ENCODE results near the gene PELI2. TPM values are rescaled to one million over a fixed set of nuclear protein-coding genes. Genes with fewer than 3 reads are reported as not detected.

Gene PELI2
- total RNA-seq, 2 experiments from 2014 or later, result 6.2 to 7.8 TPM

DNA sequence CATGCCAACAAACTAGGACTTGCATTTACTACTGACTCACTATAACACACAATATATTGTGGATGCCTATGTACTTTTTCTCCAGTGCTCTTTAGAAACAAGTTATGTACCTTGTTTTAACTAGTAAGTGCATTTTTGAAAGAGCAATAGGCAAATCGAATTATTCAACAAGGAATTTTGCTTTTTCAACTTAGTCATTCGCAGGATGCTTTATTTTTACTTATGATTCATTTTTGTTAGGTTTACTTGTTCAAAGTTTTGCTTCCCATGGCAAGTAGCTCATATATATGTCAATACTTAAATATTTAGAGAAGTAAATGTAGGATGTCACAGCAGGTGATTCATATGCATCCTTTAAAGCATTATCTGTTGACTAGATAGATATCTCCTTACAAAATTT lies 149.8 kb downstream of the PELI2 start:
- H3K4me1 Mint-ChIP-seq (ENCODE audit: low read depth), result no peaks in the 10 kb centered on the region
- H3K27ac Mint-ChIP-seq, result no peak overlapping the region
- H3K27me3 Mint-ChIP-seq (ENCODE audit: low read depth), result no peaks in the 10 kb centered on the region
- intact Hi-C loops (cut with micrococcal nuclease), result no loop called here
- no peak for DNase-seq
- H3K36me3 Mint-ChIP-seq (ENCODE audit: low read depth), result no peaks in the 10 kb centered on the region
- CTCF ChIA-PET, result no interaction called here
- H3K9me3 Mint-ChIP-seq, result no peaks in the 10 kb centered on the region
- H3K4me3 Mint-ChIP-seq, result no peak overlapping the region

DNA sequence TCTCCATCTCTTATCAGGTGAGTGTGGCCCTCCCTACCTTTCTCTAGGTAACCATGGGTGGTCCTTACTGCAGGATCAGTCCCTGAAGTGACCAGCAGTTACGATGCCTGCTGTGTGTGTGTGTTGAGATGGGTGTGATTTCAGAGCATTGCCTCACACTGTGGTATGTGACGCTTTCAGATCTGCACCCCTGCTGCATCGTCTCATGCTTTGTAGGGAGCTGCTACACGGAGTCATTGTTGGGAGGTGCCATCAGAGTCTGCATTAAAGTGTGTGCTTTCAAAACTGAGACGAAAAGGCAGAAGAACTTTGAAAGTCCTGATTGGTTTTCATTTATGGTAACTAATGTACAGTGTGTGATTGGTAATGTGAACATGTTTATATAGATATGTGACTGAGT lies 150.5 kb downstream of the PELI2 start:
- Mint-ChIP-seq H3K36me3 (ENCODE audit: low read depth) (no peaks in the 10 kb centered on the region), H3K9me3 (no peaks in the 10 kb centered on the region), H3K4me1 (ENCODE audit: low read depth) (no peaks in the 10 kb centered on the region), H3K27ac (no peak overlapping the region), H3K4me3 (no peak overlapping the region), H3K27me3 (ENCODE audit: low read depth) (no peaks in the 10 kb centered on the region)
- DNase-seq, result no peak
- intact Hi-C loops (cut with micrococcal nuclease), result no loop called here
- CTCF ChIA-PET, result no interaction called here

DNA sequence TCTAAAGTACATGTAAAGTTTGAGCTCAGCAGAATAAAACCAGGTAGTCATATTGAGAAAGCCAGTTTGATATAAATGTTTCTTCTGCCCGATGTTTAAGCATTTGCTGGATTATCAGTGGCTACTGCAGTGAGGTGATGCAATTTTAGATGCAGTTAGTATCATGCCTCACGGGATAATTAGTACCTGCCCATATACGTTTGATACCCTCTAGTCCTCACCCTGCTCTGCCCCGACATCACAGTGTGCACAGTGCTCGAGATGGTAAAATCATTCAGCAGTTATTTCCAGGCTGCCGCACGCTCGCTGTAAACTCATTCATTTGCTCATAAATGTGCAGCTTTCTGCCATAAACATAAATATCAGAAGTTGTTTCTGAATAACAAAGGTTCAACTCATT lies 152.7 kb downstream of the PELI2 start:
- H3K27ac Mint-ChIP-seq, result no peak overlapping the region
- H3K27me3 Mint-ChIP-seq (ENCODE audit: low read depth), result no peaks in the 10 kb centered on the region
- no peaks in the 10 kb centered on the region for H3K4me1 Mint-ChIP-seq (ENCODE audit: low read depth)
- CTCF ChIA-PET, result no interaction called here
- H3K36me3 Mint-ChIP-seq (ENCODE audit: low read depth), result no peaks in the 10 kb centered on the region
- no peaks in the 10 kb centered on the region for H3K9me3 Mint-ChIP-seq
- H3K4me3 Mint-ChIP-seq, result no peak overlapping the region
- no peak for DNase-seq
- intact Hi-C loops (cut with micrococcal nuclease), result no loop called here

DNA sequence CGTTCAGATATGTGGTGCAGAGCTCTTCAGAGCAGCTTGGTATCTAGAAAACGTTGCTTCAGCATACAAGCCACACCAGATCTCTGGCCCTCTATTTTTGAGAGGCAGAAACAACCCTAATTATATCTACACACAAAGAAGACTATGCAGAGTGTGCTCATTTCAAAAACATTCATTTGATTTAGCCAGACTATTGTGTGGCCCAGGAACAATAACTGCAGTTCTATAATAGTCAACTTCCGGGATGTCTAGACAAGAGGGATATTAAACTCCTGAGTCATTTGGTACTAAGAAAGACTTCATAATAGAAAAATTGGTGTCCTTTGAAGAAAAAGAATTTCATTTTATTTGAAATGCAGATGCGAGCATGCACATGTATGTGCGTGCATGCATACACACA lies 153.8 kb downstream of the PELI2 start:
- Mint-ChIP-seq H3K9me3 (no peaks in the 10 kb centered on the region), H3K27ac (no peak overlapping the region), H3K4me1 (ENCODE audit: low read depth) (no peaks in the 10 kb centered on the region), H3K27me3 (ENCODE audit: low read depth) (no peaks in the 10 kb centered on the region), H3K36me3 (ENCODE audit: low read depth) (no peaks in the 10 kb centered on the region), H3K4me3 (no peak overlapping the region)
- CTCF ChIA-PET, result no interaction called here
- no peak for DNase-seq
- intact Hi-C loops (cut with micrococcal nuclease), result no loop called here

DNA sequence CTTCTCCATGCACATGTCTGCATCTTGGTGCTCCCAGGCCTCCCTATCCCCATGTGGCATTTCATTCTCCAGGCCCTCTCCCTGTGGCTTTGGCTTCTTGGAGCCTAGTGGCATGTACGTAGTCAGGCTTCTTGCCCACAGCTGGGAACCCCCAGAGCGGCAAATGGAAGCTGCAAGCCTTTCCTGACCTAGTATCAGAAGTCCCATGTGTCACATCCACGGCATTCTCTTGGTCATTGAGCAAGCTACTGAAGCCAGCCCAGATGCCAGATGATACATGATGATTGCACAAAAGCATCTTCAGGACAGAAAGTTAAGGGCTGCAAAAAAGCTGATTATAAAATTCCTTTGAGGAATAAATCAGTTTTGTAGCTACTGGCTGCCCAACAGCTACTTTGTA lies 154.9 kb downstream of the PELI2 start:
- CTCF ChIA-PET, result no interaction called here
- H3K4me3 Mint-ChIP-seq, result no peak overlapping the region
- no peaks in the 10 kb centered on the region for H3K36me3 Mint-ChIP-seq (ENCODE audit: low read depth)
- intact Hi-C loops (cut with micrococcal nuclease), result no loop called here
- H3K27me3 Mint-ChIP-seq (ENCODE audit: low read depth), result no peaks in the 10 kb centered on the region
- no peaks in the 10 kb centered on the region for H3K9me3 Mint-ChIP-seq
- no peak for DNase-seq
- H3K4me1 Mint-ChIP-seq (ENCODE audit: low read depth), result no peaks in the 10 kb centered on the region
- H3K27ac Mint-ChIP-seq, result no peak overlapping the region

DNA sequence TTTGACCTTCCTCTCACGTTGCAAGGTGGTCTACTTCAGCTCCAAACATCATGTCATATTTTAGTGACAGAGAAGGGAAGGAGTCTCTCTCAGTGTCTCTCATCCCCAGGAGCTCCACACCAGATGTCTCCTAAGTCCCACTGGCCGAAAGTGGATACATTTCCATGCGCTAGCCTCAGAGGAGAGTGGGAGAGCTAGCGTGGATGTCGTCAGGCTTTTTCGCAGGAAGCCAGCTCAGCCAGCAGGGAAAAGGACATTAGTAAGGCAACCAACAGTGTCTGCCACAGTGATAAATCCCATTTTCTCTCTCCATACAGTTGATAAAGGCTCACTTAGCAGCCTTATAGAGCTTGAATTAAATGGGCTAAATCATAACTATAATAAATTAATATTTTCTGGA lies 155.7 kb downstream of the PELI2 start:
- no peak for DNase-seq
- H3K27ac Mint-ChIP-seq, result no peak overlapping the region
- no peaks in the 10 kb centered on the region for H3K36me3 Mint-ChIP-seq (ENCODE audit: low read depth)
- CTCF ChIA-PET, result interaction anchor here (0.8 kb wide), 1 partner anchor 71 kb away, joined by 3 read pairs; no protein-coding TSS in a partner anchor
- intact Hi-C loops (cut with micrococcal nuclease), result no loop called here
- no peak overlapping the region for H3K4me3 Mint-ChIP-seq
- no peaks in the 10 kb centered on the region for H3K9me3 Mint-ChIP-seq
- H3K27me3 Mint-ChIP-seq (ENCODE audit: low read depth), result no peaks in the 10 kb centered on the region
- no peaks in the 10 kb centered on the region for H3K4me1 Mint-ChIP-seq (ENCODE audit: low read depth)

DNA sequence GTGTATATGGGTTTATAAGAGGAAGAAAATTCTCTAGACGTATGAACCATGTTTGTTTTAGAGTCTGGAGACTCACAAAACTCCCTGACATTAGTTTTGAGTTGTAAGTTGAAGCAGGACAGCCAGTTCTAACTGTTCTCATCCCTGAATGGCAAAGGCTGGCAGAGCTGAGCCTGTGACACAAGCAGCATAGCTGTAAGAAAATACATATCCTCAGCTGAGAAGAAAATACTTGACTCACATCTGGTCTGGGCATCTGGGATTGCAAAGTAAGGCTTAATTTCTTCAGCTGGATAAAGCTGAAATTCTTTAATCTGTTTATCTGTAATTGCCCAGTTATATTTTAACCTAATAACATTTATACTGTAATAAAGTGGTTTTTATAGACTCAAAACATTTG lies 156.3 kb downstream of the PELI2 start:
- Mint-ChIP-seq H3K9me3 (no peaks in the 10 kb centered on the region), H3K4me1 (ENCODE audit: low read depth) (no peaks in the 10 kb centered on the region), H3K27ac (no peak overlapping the region), H3K27me3 (ENCODE audit: low read depth) (no peaks in the 10 kb centered on the region), H3K4me3 (no peak overlapping the region), H3K36me3 (ENCODE audit: low read depth) (no peaks in the 10 kb centered on the region)
- intact Hi-C loops (cut with micrococcal nuclease), result no loop called here
- CTCF ChIA-PET, result no interaction called here
- DNase-seq, result no peak

DNA sequence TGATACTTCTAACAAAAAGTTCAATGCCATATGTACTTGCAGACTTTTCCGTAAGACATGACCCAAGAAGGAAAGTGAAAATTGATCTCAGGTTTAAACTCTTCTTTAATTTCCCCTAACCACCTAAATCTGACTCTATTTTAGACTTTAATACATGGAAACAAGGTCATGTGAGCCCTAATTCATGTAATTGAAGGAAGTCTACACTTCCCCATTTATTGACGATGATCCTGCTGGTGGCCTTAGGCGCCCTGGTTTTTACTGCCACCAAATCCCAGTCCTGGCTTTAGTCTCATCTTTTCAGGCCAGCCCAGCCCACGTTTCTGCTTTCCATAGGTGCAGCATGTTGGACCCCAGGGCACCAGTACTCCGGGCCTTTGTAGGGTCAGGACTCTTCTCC lies 157.9 kb downstream of the PELI2 start:
- H3K4me1 Mint-ChIP-seq (ENCODE audit: low read depth), result no peaks in the 10 kb centered on the region
- no peak overlapping the region for H3K27ac Mint-ChIP-seq
- no peak for DNase-seq
- no peak overlapping the region for H3K4me3 Mint-ChIP-seq
- H3K36me3 Mint-ChIP-seq (ENCODE audit: low read depth), result no peaks in the 10 kb centered on the region
- CTCF ChIA-PET, result no interaction called here
- intact Hi-C loops (cut with micrococcal nuclease), result no loop called here
- H3K9me3 Mint-ChIP-seq, result no peaks in the 10 kb centered on the region
- H3K27me3 Mint-ChIP-seq (ENCODE audit: low read depth), result no peaks in the 10 kb centered on the region

DNA sequence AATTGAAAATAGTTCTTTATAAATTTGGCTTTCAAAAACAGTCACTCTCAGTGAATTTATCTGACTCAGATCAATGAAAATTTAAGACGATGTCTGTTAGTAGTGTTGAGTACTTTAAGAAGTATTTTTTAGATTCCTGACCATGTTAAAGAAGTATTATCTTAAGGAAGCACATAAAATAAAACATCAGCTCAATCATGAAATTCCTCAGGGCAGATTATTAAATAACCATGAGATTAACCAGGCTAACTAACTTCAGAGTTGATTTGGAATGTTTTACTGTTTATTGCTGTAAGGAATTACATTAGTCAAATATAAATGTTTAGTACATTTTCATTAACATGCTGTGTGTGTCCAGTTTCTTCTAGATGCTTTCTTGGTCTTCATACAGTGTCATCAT lies 160.2 kb downstream of the PELI2 start:
- Mint-ChIP-seq H3K9me3 (no peaks in the 10 kb centered on the region), H3K27ac (no peak overlapping the region), H3K4me1 (ENCODE audit: low read depth) (no peaks in the 10 kb centered on the region), H3K27me3 (ENCODE audit: low read depth) (no peaks in the 10 kb centered on the region), H3K4me3 (no peak overlapping the region), H3K36me3 (ENCODE audit: low read depth) (no peaks in the 10 kb centered on the region)
- intact Hi-C loops (cut with micrococcal nuclease), result no loop called here
- no peak for DNase-seq
- CTCF ChIA-PET, result no interaction called here

DNA sequence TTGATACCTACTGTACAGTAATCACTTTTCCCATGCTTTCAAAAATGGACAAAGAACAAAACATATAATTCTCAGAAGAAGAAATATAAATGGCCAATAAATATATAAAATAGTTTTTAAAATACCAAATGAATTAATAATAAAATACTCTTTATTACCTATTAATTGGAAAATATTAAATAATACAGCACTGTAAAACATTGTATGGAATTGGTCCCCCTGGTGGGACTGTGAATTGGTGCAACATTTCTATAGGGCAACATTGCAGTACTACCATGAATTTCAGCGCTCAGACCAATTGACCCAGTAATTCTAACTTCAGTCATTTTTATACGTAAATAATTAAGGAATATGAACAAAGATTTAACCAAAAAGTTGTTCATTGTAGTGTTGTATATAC lies 162.6 kb downstream of the PELI2 start:
- Mint-ChIP-seq H3K4me3 (no peak overlapping the region), H3K4me1 (ENCODE audit: low read depth) (no peaks in the 10 kb centered on the region), H3K9me3 (no peaks in the 10 kb centered on the region), H3K36me3 (ENCODE audit: low read depth) (no peaks in the 10 kb centered on the region), H3K27me3 (ENCODE audit: low read depth) (no peaks in the 10 kb centered on the region), H3K27ac (no peak overlapping the region)
- CTCF ChIA-PET, result no interaction called here
- intact Hi-C loops (cut with micrococcal nuclease), result no loop called here
- no peak for DNase-seq

DNA sequence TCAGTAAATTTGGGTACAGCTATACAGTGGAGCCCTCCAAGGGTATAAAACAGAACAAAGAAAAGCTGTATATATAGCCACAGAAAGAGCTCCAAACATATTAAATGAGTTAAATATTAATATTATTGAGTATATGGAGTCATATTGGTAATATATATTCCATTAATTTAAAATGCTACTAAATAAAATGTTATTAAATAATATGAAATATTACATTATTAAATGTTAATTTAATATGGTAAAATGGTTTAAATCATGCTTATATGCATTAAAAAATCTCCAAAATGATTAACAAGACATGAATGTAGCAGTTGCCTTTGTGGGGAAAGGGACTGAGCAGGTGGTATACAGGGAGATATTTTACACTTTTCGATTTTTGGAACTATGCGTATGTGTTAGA lies 164.0 kb downstream of the PELI2 start:
- Mint-ChIP-seq H3K27me3 (ENCODE audit: low read depth) (no peaks in the 10 kb centered on the region), H3K9me3 (no peaks in the 10 kb centered on the region), H3K36me3 (ENCODE audit: low read depth) (no peaks in the 10 kb centered on the region), H3K27ac (no peak overlapping the region), H3K4me3 (no peak overlapping the region), H3K4me1 (ENCODE audit: low read depth) (no peaks in the 10 kb centered on the region)
- no peak for DNase-seq
- intact Hi-C loops (cut with micrococcal nuclease), result no loop called here
- CTCF ChIA-PET, result interaction anchor here (0.7 kb wide), 1 partner anchor 250 kb away, joined by 3 read pairs; no protein-coding TSS in a partner anchor

DNA sequence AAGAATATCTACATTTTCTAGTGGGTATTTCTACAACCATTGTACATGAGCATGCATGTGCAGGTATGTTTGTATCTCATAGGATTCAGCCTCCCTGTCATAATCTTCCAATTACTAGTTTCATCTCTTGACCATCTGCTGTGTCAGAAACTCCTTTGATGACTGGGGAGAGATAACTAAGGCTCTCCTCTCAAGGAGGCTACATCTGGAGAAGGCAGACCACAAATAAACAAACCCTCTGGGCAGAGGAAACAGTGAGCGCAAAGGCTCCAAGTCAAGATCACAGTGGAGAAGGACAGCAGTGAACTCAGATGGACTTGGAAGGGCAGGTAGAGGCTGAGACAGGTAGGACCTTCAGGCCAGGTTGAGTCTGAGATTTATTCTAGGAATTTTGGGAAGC lies 166.4 kb downstream of the PELI2 start:
- DNase-seq, result no peak
- Mint-ChIP-seq H3K9me3 (no peaks in the 10 kb centered on the region), H3K4me3 (no peak overlapping the region), H3K27me3 (ENCODE audit: low read depth) (no peaks in the 10 kb centered on the region), H3K36me3 (ENCODE audit: low read depth) (peaks cover 1% of the 10 kb centered on the region), H3K27ac (no peak overlapping the region), H3K4me1 (ENCODE audit: low read depth) (no peaks in the 10 kb centered on the region)
- CTCF ChIA-PET, result no interaction called here
- intact Hi-C loops (cut with micrococcal nuclease), result no loop called here

DNA sequence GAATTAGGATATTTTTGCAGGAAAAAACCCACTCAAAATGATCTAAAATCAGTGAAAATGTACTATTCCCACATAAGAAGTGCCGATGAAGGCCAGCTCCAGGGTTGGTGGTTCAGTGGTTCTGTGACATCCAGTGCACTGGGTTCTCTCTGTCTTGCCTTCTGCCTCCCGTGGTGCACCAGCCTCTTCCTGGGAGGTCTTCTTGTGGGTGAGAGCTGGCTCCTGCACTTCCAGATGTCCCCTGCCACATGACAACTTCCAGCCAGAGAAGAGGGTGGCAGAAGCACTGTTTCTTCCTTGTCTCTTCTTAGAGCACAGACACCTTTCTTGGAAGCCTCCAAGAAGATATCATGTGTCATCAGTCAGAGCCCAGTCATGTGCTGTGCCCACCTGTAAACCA lies 170.9 kb downstream of the PELI2 start:
- Mint-ChIP-seq H3K36me3 (ENCODE audit: low read depth) (peaks cover 3% of the 10 kb centered on the region), H3K4me3 (no peak overlapping the region), H3K9me3 (no peaks in the 10 kb centered on the region), H3K4me1 (ENCODE audit: low read depth) (no peaks in the 10 kb centered on the region), H3K27ac (no peak overlapping the region), H3K27me3 (ENCODE audit: low read depth) (no peaks in the 10 kb centered on the region)
- CTCF ChIA-PET, result no interaction called here
- intact Hi-C loops (cut with micrococcal nuclease), result no loop called here
- no peak for DNase-seq

DNA sequence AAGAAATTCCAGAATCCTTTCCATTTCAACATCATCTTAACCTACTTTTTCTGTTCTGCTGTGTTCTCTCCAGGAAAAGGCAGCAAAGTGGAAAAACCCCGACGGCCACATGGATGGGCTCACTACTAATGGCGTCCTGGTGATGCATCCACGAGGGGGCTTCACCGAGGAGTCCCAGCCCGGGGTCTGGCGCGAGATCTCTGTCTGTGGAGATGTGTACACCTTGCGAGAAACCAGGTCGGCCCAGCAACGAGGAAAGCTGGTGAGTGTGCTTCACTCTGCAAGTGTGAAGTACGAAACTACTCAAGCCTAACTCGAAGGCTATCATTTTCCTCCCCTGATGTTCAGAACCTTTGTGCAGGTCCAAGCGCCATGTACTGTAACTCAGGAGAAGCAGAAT lies 172.0 kb downstream of the PELI2 start:
- CTCF ChIA-PET, result no interaction called here
- H3K27ac Mint-ChIP-seq, result no peak overlapping the region
- no peaks in the 10 kb centered on the region for H3K9me3 Mint-ChIP-seq
- no peaks in the 10 kb centered on the region for H3K4me1 Mint-ChIP-seq (ENCODE audit: low read depth)
- DNase-seq, result no peak
- H3K36me3 Mint-ChIP-seq (ENCODE audit: low read depth), result peaks cover 3% of the 10 kb centered on the region
- intact Hi-C loops (cut with micrococcal nuclease), result no loop called here
- H3K4me3 Mint-ChIP-seq, result no peak overlapping the region
- no peaks in the 10 kb centered on the region for H3K27me3 Mint-ChIP-seq (ENCODE audit: low read depth)
